K562 (cell line): ENCODE measurements around the gene COPS4. TPM values are rescaled to one million over a fixed set of nuclear protein-coding genes. Genes with fewer than 3 reads are reported as not detected.

Experiments
- ATAC-seq: fragments of 200-7000 bp; cut with Tn5 transposase; 3 replicates; pipeline ENCODE4 v1.9.1; 2020; ENCODE audit warnings: moderate library complexity
- BruUV-seq: library from RNA; stranded (reverse); fragments of 400-500 nt; replicated peaks from 2 replicates; lab custom pipeline; 2021; lab: Mats Ljungman, UMichigan
- CTCF ChIA-PET: fragments of 300-600 bp; formaldehyde crosslinking; extraction: SDS; loops from one replicate; lab custom pipeline; 2021; ENCODE audit warnings: low intra/inter-chr PET ratio; lab: Yijun Ruan, JAX
- POLR2A ChIA-PET: fragments of 300-600, 350-650 bp; sonication (Branson Sonifier 250); formaldehyde crosslinking; extraction: SDS; loops from one replicate; lab custom pipeline; 2021; ENCODE audit warnings: antibody characterized with exemption, inconsistent platforms; lab: Yijun Ruan, JAX
- DNase-seq, 4 experiments: peaks; one replicate each; pipeline versions ENCODE4 v3.0.0 to v3.0.0-alpha.2; 2011 to 2018; ENCODE audit warnings: low spot score in 3 of 4, mixed read lengths in 3 of 4; ENCODE audit errors: extremely low read depth in 1 of 4
- FAIRE-seq: peaks from 2 replicates; lab custom pipeline; 2011; peaks lifted over from hg19 to GRCh38; lab: Jason Lieb, UNC
- H2AFZ ChIP-seq: 2 replicates; pipeline ENCODE4 v1.6.0; 2011; ENCODE audit warnings: low read depth, low read length, control low read depth, inconsistent platforms
- H3K27ac ChIP-seq: fragments of 200-600 bp; 3 replicates; pipeline ENCODE4 v1.8.0; 2011; ENCODE audit warnings: low read depth, mild to moderate bottlenecking, control low read depth, inconsistent platforms, low read length, moderate library complexity, mixed read lengths; ENCODE audit errors: extremely low read depth
- H3K27me3 ChIP-seq, 2 experiments: fragments of 300-600 bp in 1 of 2; 2 replicates in 1 of 2; 3 replicates in 1 of 2; pipeline versions ENCODE4 v1.6.0 to v1.8.0; 2011; ENCODE audit warnings: inconsistent platforms in 2 of 2, low read length in 2 of 2, mild to moderate bottlenecking in 1 of 2, mixed read lengths in 1 of 2, moderate library complexity in 1 of 2; ENCODE audit not compliant: control insufficient read depth in 2 of 2, insufficient read depth in 2 of 2
- H3K36me3 ChIP-seq: fragments of 300-600 bp; 3 replicates; pipeline ENCODE4 v1.8.0; 2011; ENCODE audit warnings: mild to moderate bottlenecking, low read length, inconsistent platforms; ENCODE audit not compliant: control insufficient read depth, insufficient read depth
- H3K4me1 ChIP-seq, 2 experiments: fragments of 200-600 bp in 1 of 2; replicated peaks in 1 of 2; 2 replicates in 1 of 2; 3 replicates in 1 of 2; pipeline versions ENCODE4 v1.5.1 to v1.8.0; 2011; ENCODE audit warnings: inconsistent platforms in 2 of 2, low read length in 2 of 2, mild to moderate bottlenecking in 1 of 2, mixed read lengths in 1 of 2, moderate library complexity in 1 of 2; ENCODE audit not compliant: control insufficient read depth in 2 of 2, insufficient read depth in 2 of 2
- H3K4me2 ChIP-seq: 2 replicates; pipeline ENCODE4 v1.6.1; 2011; ENCODE audit warnings: low read length, control low read depth, inconsistent platforms, mixed read lengths; ENCODE audit not compliant: insufficient read depth
- H3K4me3 ChIP-seq: fragments of 200-600 bp; sonication (generic), shearing (Covaris generic); 2 replicates; pipeline ENCODE4 v1.5.1; 2016; ENCODE audit warnings: control low read depth, inconsistent platforms
- H3K79me2 ChIP-seq: fragments of 200-600 bp; 3 replicates; pipeline ENCODE4 v1.8.0; 2011; ENCODE audit warnings: low read length, inconsistent platforms; ENCODE audit not compliant: control insufficient read depth, insufficient read depth
- H3K9ac ChIP-seq, 2 experiments: 2 replicates each; pipeline versions ENCODE4 v1.6.0 to v1.6.1; 2011; ENCODE audit warnings: low read depth in 2 of 2, low read length in 2 of 2, control low read depth in 1 of 2, inconsistent platforms in 1 of 2, mild to moderate bottlenecking in 1 of 2, mixed read lengths in 1 of 2; ENCODE audit not compliant: insufficient read depth in 1 of 2
- H3K9me1 ChIP-seq: one replicate; pipeline ENCODE4 v1.6.0; 2011; ENCODE audit warnings: inconsistent platforms, mild to moderate bottlenecking, low read length, moderate library complexity; ENCODE audit not compliant: control insufficient read depth, insufficient read depth
- H3K9me3 ChIP-seq: replicated peaks from 2 replicates; pipeline ENCODE4 v1.5.1; 2011; ENCODE audit warnings: low read depth, low read length, inconsistent platforms; ENCODE audit not compliant: control insufficient read depth, insufficient read depth
- H4K20me1 ChIP-seq: replicated peaks from 2 replicates; pipeline ENCODE4 v1.6.1; 2011; ENCODE audit warnings: low read length, inconsistent platforms, mixed read lengths; ENCODE audit not compliant: control insufficient read depth, insufficient read depth
- C11orf30 ChIP-seq: fragments of 450-650 bp; IDR thresholded peaks from 2 replicates; pipeline ENCODE4 v1.6.1; 2016; ENCODE audit warnings: low read depth, mild to moderate bottlenecking
- CBX3 ChIP-seq, 2 experiments: IDR thresholded peaks; 1 replicate in 1 of 2; 2 replicates in 1 of 2; pipeline ENCODE4 v1.6.1; 2012; ENCODE audit warnings: inconsistent platforms in 2 of 2, low read length in 2 of 2, borderline replicate concordance in 1 of 2, control low read depth in 1 of 2
- CBX5 ChIP-seq: IDR thresholded peaks from 2 replicates; pipeline ENCODE4 v1.6.1; 2014; ENCODE audit warnings: low read depth, borderline replicate concordance
- DACH1 ChIP-seq: fragments of 450-650 bp; IDR thresholded peaks from 2 replicates; pipeline ENCODE4 v1.6.1; 2018; ENCODE audit not compliant: partially characterized antibody
- FOXJ2 ChIP-seq: fragments of 200-800 bp; sonication (Bioruptor generic); IDR thresholded peaks from 2 replicates; pipeline ENCODE4 v1.6.1; 2016; ENCODE audit warnings: missing genetic modification characterization, missing compliant biosample characterization
- HDAC3 ChIP-seq: fragments of 450-650 bp; IDR thresholded peaks from 2 replicates; pipeline ENCODE4 v1.6.1; 2018; ENCODE audit warnings: borderline replicate concordance, mild to moderate bottlenecking, moderate library complexity; ENCODE audit not compliant: partially characterized antibody
- JUN ChIP-seq, 2 experiments: sonication (generic) in 1 of 2; formaldehyde crosslinking in 1 of 2; IDR thresholded peaks; 2 replicates each; pipeline versions ENCODE4 v1.6.1 to v1.8.0; 2012 to 2022; ENCODE audit warnings: borderline replicate concordance in 2 of 2, mild to moderate bottlenecking in 2 of 2, improper control_type of control experiment in 1 of 2, low read depth in 1 of 2, low read length in 1 of 2, missing genetic modification reagents in 1 of 2
- KLF16 ChIP-seq: IDR thresholded peaks from 2 replicates; pipeline ENCODE4 v1.6.1; 2016; ENCODE audit warnings: antibody characterized with exemption
- MAX ChIP-seq: sonication (generic); formaldehyde crosslinking; IDR thresholded peaks from 2 replicates; pipeline ENCODE4 v1.9.0; 2022; ENCODE audit warnings: mild to moderate bottlenecking, missing genetic modification reagents
- MIER1 ChIP-seq: fragments of 450-650 bp; IDR thresholded peaks from 2 replicates; pipeline ENCODE4 v1.6.1; 2016; ENCODE audit warnings: antibody characterized with exemption, mild to moderate bottlenecking, low read depth
- NELFE ChIP-seq: IDR thresholded peaks from 2 replicates; pipeline ENCODE4 v1.6.1; 2011; ENCODE audit warnings: mild to moderate bottlenecking; ENCODE audit not compliant: insufficient read depth, insufficient read length
- NFYB ChIP-seq: IDR thresholded peaks from 2 replicates; pipeline ENCODE4 v1.6.1; 2011; ENCODE audit warnings: mild to moderate bottlenecking, moderate library complexity; ENCODE audit not compliant: insufficient read length; ENCODE audit errors: extremely low read depth
- POLR3G ChIP-seq: IDR thresholded peaks from 2 replicates; pipeline ENCODE4 v1.6.1; 2011; ENCODE audit not compliant: insufficient read length, insufficient replicate concordance; ENCODE audit errors: extremely low read depth
- PPARD ChIP-seq: fragments of 250-450 bp; sonication (Bioruptor Pico); IDR thresholded peaks from 2 replicates; pipeline ENCODE4 v1.8.0; 2022; ENCODE audit warnings: inconsistent platforms, mild to moderate bottlenecking, moderate library complexity
- TRIM24 ChIP-seq, 2 experiments: fragments of 450-650 bp; IDR thresholded peaks; 2 replicates each; pipeline ENCODE4 v1.6.1; 2016
- TRIM28 ChIP-seq: fragments of 450-650 bp; IDR thresholded peaks from 2 replicates; pipeline ENCODE4 v1.6.1; 2017
- ZC3H11A ChIP-seq: IDR thresholded peaks from 2 replicates; pipeline ENCODE4 v1.6.1; 2012; ENCODE audit warnings: low read depth, low read length, improper control_type of control experiment
- ZNF165 ChIP-seq: fragments of 250-450 bp; sonication (Bioruptor Pico); IDR thresholded peaks from 2 replicates; pipeline ENCODE4 v1.4.0; 2020; ENCODE audit warnings: borderline replicate concordance
- ZNF23 ChIP-seq: fragments of 250-450 bp; sonication (Bioruptor Pico); IDR thresholded peaks from 2 replicates; pipeline ENCODE4 v1.4.0; 2020; ENCODE audit warnings: mild to moderate bottlenecking
- ZNF384 ChIP-seq: IDR thresholded peaks from 2 replicates; pipeline ENCODE4 v1.6.1; 2012; ENCODE audit warnings: low read depth, low read length, improper control_type of control experiment
- WGBS: fragments of 100-300 bp; shearing (Covaris generic); methylation state at CpG from one replicate; pipeline ENCODE4 v1.1.6; 2016; ENCODE audit warnings: low coverage, mixed read lengths; ENCODE audit not compliant: insufficient coverage; ENCODE audit errors: missing lambda C conversion rate; 5-methylcytosine and 5-hydroxymethylcytosine counted together
- in situ Hi-C: fragments of 300-500 bp; cut with MboI; formaldehyde crosslinking; loops from 4 replicates; pipeline ENCODE4 v1.15.0; 2018; ENCODE audit warnings: inconsistent platforms, mixed read lengths
- intact Hi-C: fragments of 100-400 bp; cut with micrococcal nuclease; formaldehyde crosslinking; loops from 2 replicates; pipeline ENCODE4 v1.14.2; 2022
- polyA plus RNA-seq, 8 experiments: library from polyadenylated mRNA; depleted of rRNA in 4 of 8; stranded (reverse) in 5 of 8; unstranded in 3 of 8; fragments of >200 nt; fragmentation: Nextera tagmentation in 2 of 8; fragmentation: Illumina TruSeq in 1 of 8; extraction: Ambion mirVana in 2 of 8; extraction: Trizol in 1 of 8; gene quantifications; 2 replicates each; pipeline versions ENCODE4 v1.2.1 to v1.2.3, GENCODE V29; 2011 to 2014; ENCODE audit warnings: inconsistent platforms in 1 of 8, missing spikeins in 1 of 8
- total RNA-seq, 7 experiments: library from RNA; depleted of rRNA in 6 of 7; stranded (reverse); fragments of >200 nt in 6 of 7; fragmentation: Illumina TruSeq in 2 of 7; extraction: Trizol in 2 of 7; gene quantifications; 2 replicates each; pipeline versions ENCODE4 v1.2.1 to v1.2.3, GENCODE V29; 2011 to 2021; ENCODE audit warnings: low replicate concordance in 1 of 7
- TF ChIP-seq, protein P1 (sequence below), 2 experiments: fragments of 200-800 bp in 1 of 2; sonication (Bioruptor generic) in 1 of 2; sonication (generic) in 1 of 2; formaldehyde crosslinking in 1 of 2; IDR thresholded peaks in 1 of 2; conservative IDR thresholded peaks in 1 of 2; 2 replicates each; pipeline versions ENCODE4 v1.5.0 to v1.6.1; 2016 to 2020; ENCODE audit warnings: missing compliant biosample characterization in 1 of 2, missing genetic modification characterization in 1 of 2, missing genetic modification reagents in 1 of 2
- TF ChIP-seq, protein P2 (sequence below): fragments of 450-650 bp; IDR thresholded peaks from 2 replicates; pipeline ENCODE4 v1.6.1; 2018; ENCODE audit warnings: mild to moderate bottlenecking, low read depth; ENCODE audit not compliant: partially characterized antibody

Gene COPS4
- total and polyA plus RNA-seq, 9 of the 15 experiments (the other 6 are each of a cell fraction or from before 2014, with no cell fraction given): 44.7 to 180 (median 70.9) TPM

DNA sequence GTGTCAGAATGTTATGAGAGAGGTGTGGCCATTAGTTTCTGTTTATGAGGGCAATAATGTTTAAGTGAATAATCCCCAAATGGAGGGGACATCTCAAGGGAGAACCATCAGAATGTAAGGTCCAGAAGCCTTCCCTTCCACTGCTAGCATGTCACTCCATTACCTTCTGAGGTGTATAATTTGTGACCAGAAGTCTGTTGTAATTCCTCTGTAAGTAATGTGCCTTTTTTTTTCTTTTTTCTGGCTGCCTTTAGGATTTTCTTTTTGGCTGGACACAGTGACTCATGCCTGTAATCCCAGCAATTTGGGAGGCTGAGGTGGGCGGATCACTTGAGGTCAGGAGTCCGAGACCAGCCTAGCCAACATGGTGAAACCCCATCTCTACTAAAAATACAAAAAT is 10.8 kb upstream of the COPS4 start:
- peaks cover 1 to 12% of the 10 kb centered on the region in 2 experiments for H3K4me1 ChIP-seq
- ChIA-PET CTCF (no interaction called here), POLR2A (interaction anchor here (1.3 kb wide), 1 partner anchor 11 kb away, joined by 5 read pairs; no protein-coding TSS in a partner anchor)
- DNase-seq (no peak), ATAC-seq (no peak), FAIRE-seq (no peak)
- no peaks in the 10 kb centered on the region for H3K36me3 ChIP-seq
- no TSS peak for BruUV-seq
- WGBS: 53% methylated on average over 2 of the region's 2 CpGs
- H3K9ac ChIP-seq: no peak overlapping the region
- in situ Hi-C loops: no loop called here
- H3K27me3 ChIP-seq: no peaks in the 10 kb centered on the region; a peak in 1 of 5 replicates
- peaks cover 10% of the 10 kb centered on the region for H3K9me3 ChIP-seq
- H3K27ac ChIP-seq: no peak overlapping the region
- no peaks in the 10 kb centered on the region for H3K9me1 ChIP-seq
- intact Hi-C loops: no loop called here
- H3K79me2 ChIP-seq: no peaks in the 10 kb centered on the region
- no peak overlapping the region for H2AFZ ChIP-seq
- no peaks in the 10 kb centered on the region for H4K20me1 ChIP-seq
- no peak overlapping the region for H3K4me2 ChIP-seq
- no peak overlapping the region for H3K4me3 ChIP-seq
- TF ChIP-seq PPARD (CRISPR knock-in tag) (no peak), JUN (IDR thresholded peaks at IDR 0.05; ENCODE audit: borderline replicate concordance, low read depth, low read length) (no peak), JUN (CRISPR knock-in tag; IDR thresholded peaks at IDR 0.05; ENCODE audit: borderline replicate concordance) (no peak), CBX5 (peak; percentile 80; the same call in 1 of the 2 replicates), KLF16 (no peak), HDAC3 (no peak), MAX (no peak), FOXJ2 (tag) (no peak), TRIM28 (peak; percentile 88), MIER1 (no peak), DACH1 (no peak), POLR3G (no peak), ZC3H11A (no peak), ZNF23 (CRISPR knock-in tag) (no peak), NELFE (no peak), CBX3 (IDR thresholded peaks at IDR 0.05; ENCODE audit: borderline replicate concordance in 1 of 2, low read length in 2 of 2) (peak in 1 of 2 experiments; percentile 97; a peak in 2 of 3 replicates), C11orf30 (no peak), NFYB (no peak), ZNF165 (CRISPR knock-in tag) (no peak), TRIM24 (IDR thresholded peaks at IDR 0.05) (peak; percentile 33 to 62; a peak in 2 of 4 replicates), ZNF384 (peak; percentile 59; the same call in 1 of the 2 replicates)
- TF ChIP-seq, protein P1, sequence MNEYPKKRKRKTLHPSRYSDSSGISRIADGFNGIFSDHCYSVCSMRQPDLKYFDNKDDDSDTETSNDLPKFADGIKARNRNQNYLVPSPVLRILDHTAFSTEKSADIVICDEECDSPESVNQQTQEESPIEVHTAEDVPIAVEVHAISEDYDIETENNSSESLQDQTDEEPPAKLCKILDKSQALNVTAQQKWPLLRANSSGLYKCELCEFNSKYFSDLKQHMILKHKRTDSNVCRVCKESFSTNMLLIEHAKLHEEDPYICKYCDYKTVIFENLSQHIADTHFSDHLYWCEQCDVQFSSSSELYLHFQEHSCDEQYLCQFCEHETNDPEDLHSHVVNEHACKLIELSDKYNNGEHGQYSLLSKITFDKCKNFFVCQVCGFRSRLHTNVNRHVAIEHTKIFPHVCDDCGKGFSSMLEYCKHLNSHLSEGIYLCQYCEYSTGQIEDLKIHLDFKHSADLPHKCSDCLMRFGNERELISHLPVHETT (CRISPR knock-in tag; conservative IDR thresholded peaks at IDR 0.05 in 1 of 2, IDR thresholded peaks at IDR 0.05 in 1 of 2): no peak
- TF ChIP-seq, protein P2, sequence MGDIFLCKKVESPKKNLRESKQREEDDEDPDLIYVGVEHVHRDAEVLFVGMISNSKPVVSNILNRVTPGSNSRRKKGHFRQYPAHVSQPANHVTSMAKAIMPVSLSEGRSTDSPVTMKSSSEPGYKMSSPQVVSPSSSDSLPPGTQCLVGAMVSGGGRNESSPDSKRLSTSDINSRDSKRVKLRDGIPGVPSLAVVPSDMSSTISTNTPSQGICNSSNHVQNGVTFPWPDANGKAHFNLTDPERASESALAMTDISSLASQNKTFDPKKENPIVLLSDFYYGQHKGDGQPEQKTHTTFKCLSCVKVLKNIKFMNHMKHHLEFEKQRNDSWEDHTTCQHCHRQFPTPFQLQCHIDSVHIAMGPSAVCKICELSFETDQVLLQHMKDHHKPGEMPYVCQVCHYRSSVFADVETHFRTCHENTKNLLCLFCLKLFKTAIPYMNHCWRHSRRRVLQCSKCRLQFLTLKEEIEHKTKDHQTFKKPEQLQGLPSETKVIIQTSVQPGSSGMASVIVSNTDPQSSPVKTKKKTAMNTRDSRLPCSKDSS: peak; percentile 47
